BJ (cell line): ENCODE data around the gene LORICRIN. TPM values are rescaled to one million over a fixed set of nuclear protein-coding genes. Genes with fewer than 3 reads are reported as not detected.

ENCODE experiments used
- CTCF ChIA-PET: fragments of 350-600 bp; formaldehyde crosslinking; extraction: SDS; loops from one replicate; lab custom pipeline; 2021; ENCODE audit warnings: antibody characterized with exemption, inconsistent platforms; lab: Yijun Ruan, JAX
- POLR2A ChIA-PET: fragments of 300-600 bp; sonication (Branson Sonifier 250); formaldehyde crosslinking; extraction: SDS; loops from one replicate; lab custom pipeline; 2021; ENCODE audit warnings: antibody characterized with exemption; lab: Charles Lee
- DNase-seq: peaks from one replicate; pipeline ENCODE4 v3.0.0-alpha.2; 2011; ENCODE audit warnings: low read depth
- H3K27me3 ChIP-seq: 2 replicates; pipeline ENCODE4 v1.6.0; 2011; ENCODE audit warnings: low read length; ENCODE audit not compliant: control insufficient read depth, insufficient read depth
- H3K36me3 ChIP-seq: 2 replicates; pipeline ENCODE4 v1.5.1; 2011; ENCODE audit warnings: low read length; ENCODE audit not compliant: control insufficient read depth, insufficient read depth
- H3K4me3 ChIP-seq: 2 replicates; pipeline ENCODE4 v1.5.1; 2011; ENCODE audit warnings: low read depth, mild to moderate bottlenecking, control low read depth, low read length
- CTCF ChIP-seq: IDR thresholded peaks from 2 replicates; pipeline ENCODE4 v1.5.1; 2011; ENCODE audit warnings: low read depth, mild to moderate bottlenecking, control low read depth, inconsistent platforms, low read length, moderate library complexity; ENCODE audit not compliant: insufficient read depth
- polyA plus RNA-seq: library from polyadenylated mRNA; depleted of rRNA; stranded (reverse); fragments of >200 nt; gene quantifications from 2 replicates; pipeline ENCODE4 v1.2.3, GENCODE V29; 2011

The LORICRIN gene
- polyA plus RNA-seq, 1 experiment: not detected

GRCh38 chr1:153233448-153233847 is 26.0 kb upstream of the LORICRIN start:
- H3K4me3 ChIP-seq: no peak overlapping the region
- no peak for DNase-seq
- no peak for TF ChIP-seq CTCF
- POLR2A ChIA-PET: no interaction called here
- H3K27me3 ChIP-seq: no peaks in the 10 kb centered on the region
- CTCF ChIA-PET: interaction anchor here (0.7 to 1.5 kb wide), 2 partner anchors 9 to 11 kb away, joined by 3 to 7 read pairs; no protein-coding TSS in a partner anchor
- H3K36me3 ChIP-seq: no peaks in the 10 kb centered on the region

GRCh38 chr1:153238527-153238926 is 21.0 kb upstream of the LORICRIN start:
- no peaks in the 10 kb centered on the region for H3K27me3 ChIP-seq
- no peak overlapping the region for H3K4me3 ChIP-seq
- no peak for DNase-seq
- ChIA-PET CTCF (interaction anchor here (0.7 to 1.0 kb wide), 2 partner anchors 12 to 17 kb away, joined by 3 read pairs; no protein-coding TSS in a partner anchor), POLR2A (no interaction called here)
- no peaks in the 10 kb centered on the region for H3K36me3 ChIP-seq
- no peak for TF ChIP-seq CTCF

GRCh38 chr1:153242160-153242559 is 17.3 kb upstream of the LORICRIN start:
- DNase-seq: no peak
- CTCF ChIA-PET: no interaction called here
- H3K27me3 ChIP-seq: no peaks in the 10 kb centered on the region
- no peak overlapping the region for H3K4me3 ChIP-seq
- no peaks in the 10 kb centered on the region for H3K36me3 ChIP-seq
- no peak for TF ChIP-seq CTCF
- POLR2A ChIA-PET: no interaction called here

- no peak for DNase-seq
- ChIA-PET CTCF (interaction anchor here (0.6 kb wide), 1 partner anchor 17 kb away, joined by 3 read pairs; no protein-coding TSS in a partner anchor), POLR2A (no interaction called here)
Measured at GRCh38 chr1:153245466-153245865, 14.0 kb upstream of the LORICRIN start.

GRCh38 chr1:153246018-153246417 is 13.5 kb upstream of the LORICRIN start:
- ChIA-PET POLR2A (no interaction called here), CTCF (interaction anchor here (0.6 kb wide), 1 partner anchor 17 kb away, joined by 3 read pairs; no protein-coding TSS in a partner anchor)
- Histone ChIP-seq H3K36me3 (no peaks in the 10 kb centered on the region), H3K4me3 (no peak overlapping the region), H3K27me3 (no peaks in the 10 kb centered on the region)
- TF ChIP-seq CTCF: no peak
- DNase-seq: no peak

More at GRCh38 chr1:153245466-153245865, 14.0 kb upstream of the LORICRIN start:
- Histone ChIP-seq H3K4me3 (no peak overlapping the region), H3K27me3 (no peaks in the 10 kb centered on the region), H3K36me3 (no peaks in the 10 kb centered on the region)
- no peak for TF ChIP-seq CTCF
